Lung (tissue), 12 donors: ENCODE data around the gene CDKAL1. TPM values are rescaled to one million over a fixed set of nuclear protein-coding genes. Genes with fewer than 3 reads are reported as not detected.
A peak's percentile ranks its signal among the peaks of the same experiment; 100 is the strongest.

Source experiments
- ATAC-seq: fragments of 200-7000 bp; cut with Tn5 transposase; one replicate; pipeline ENCODE4 v1.9.1; 2020; ENCODE audit warnings: moderate number of reproducible peaks; ENCODE audit not compliant: insufficient read depth, low FRiP score
- DNase-seq, 3 donors: peaks; one replicate each; pipeline ENCODE4 v3.0.0-alpha.2; 2013 to 2017
- H3K27ac ChIP-seq, 2 donors: one replicate each; pipeline ENCODE4 v1.5.1; 2013; ENCODE audit warnings: mild to moderate bottlenecking in 2 of 2, moderate library complexity in 2 of 2, control low read depth in 1 of 2, inconsistent platforms in 1 of 2, low read depth in 1 of 2, low read length in 1 of 2
- H3K27me3 ChIP-seq, 3 donors: one replicate each; pipeline ENCODE4 v1.5.1; 2013; ENCODE audit warnings: low read length in 2 of 3; ENCODE audit not compliant: control insufficient read depth in 3 of 3, insufficient read depth in 3 of 3
- H3K36me3 ChIP-seq, 4 donors: one replicate each; pipeline ENCODE4 v1.5.1; 2013; ENCODE audit warnings: low read length in 4 of 4, mild to moderate bottlenecking in 1 of 4, moderate library complexity in 1 of 4; ENCODE audit not compliant: control insufficient read depth in 4 of 4, insufficient read depth in 4 of 4
- H3K4me1 ChIP-seq, 5 donors: one replicate each; pipeline ENCODE4 v1.5.1; 2013; ENCODE audit warnings: low read length in 5 of 5, mild to moderate bottlenecking in 2 of 5, moderate library complexity in 1 of 5; ENCODE audit not compliant: control insufficient read depth in 5 of 5, insufficient read depth in 5 of 5
- H3K4me3 ChIP-seq: one replicate; pipeline ENCODE4 v1.5.1; 2013; ENCODE audit warnings: mild to moderate bottlenecking, control low read depth, moderate library complexity
- H3K9ac ChIP-seq, 2 donors: one replicate each; pipeline ENCODE4 v1.5.1; 2013; ENCODE audit warnings: low read length in 2 of 2, control low read depth in 1 of 2; ENCODE audit not compliant: insufficient read depth in 1 of 2
- H3K9me3 ChIP-seq, 4 donors: one replicate each; pipeline ENCODE4 v1.5.1; 2013; ENCODE audit warnings: low read length in 3 of 4, mild to moderate bottlenecking in 1 of 4, moderate library complexity in 1 of 4; ENCODE audit not compliant: control insufficient read depth in 4 of 4, insufficient read depth in 3 of 4
- WGBS, 2 donors: extraction: QIAGEN DNeasy Blood & Tissue Kit; methylation state at CpG; one replicate each; pipeline ENCODE4 v1.1.7; 2013; 5-methylcytosine and 5-hydroxymethylcytosine counted together
- polyA plus RNA-seq, 2 donors: library from polyadenylated mRNA; stranded (reverse); fragments of 200-250 nt; gene quantifications; one replicate each; pipeline ENCODE4 v1.2.1, GENCODE V29; 2013
- total RNA-seq, 2 donors: library from RNA; depleted of rRNA in 1 of 2; stranded (reverse); fragments of >200 nt in 1 of 2; gene quantifications; one replicate each; pipeline ENCODE4 v1.2.1, GENCODE V29; 2014 to 2021
- TF ChIP-seq, protein P1 (sequence below): IDR thresholded peaks from 2 replicates; pipeline ENCODE4 v1.5.1; 2012; ENCODE audit warnings: mild to moderate bottlenecking; ENCODE audit errors: control extremely low read depth, extremely low read depth
- donor health status: control.
- donor health status: control.
- donor health status: Bipolar disorder and iron deficiency.
- donor health status: healthy.
- donor health status: DM: yes; HTN: yes; CAD: no.

CDKAL1 gene
- total and polyA plus RNA-seq, 4 donors = 4.0 to 39.0 (median 10.0) TPM

DNA sequence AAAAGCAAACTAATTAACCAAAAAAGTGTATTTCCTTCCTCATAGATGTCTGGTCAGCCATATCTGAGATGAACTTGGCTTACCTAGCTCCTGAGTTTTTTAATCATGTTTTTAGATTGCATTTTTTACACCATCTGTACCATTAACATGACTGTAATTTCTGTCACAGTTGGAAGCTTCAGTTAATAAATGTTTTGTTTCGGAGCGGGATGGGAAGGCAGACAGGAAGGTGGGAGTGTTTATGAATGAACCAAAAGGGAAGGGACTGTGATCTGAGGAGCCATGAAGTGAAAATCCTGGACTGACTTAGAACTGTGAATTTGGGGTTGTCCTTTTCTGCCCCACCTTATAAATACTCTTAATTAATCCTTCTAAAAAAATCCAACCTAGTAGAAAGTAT is 613.7 kb downstream of the CDKAL1 start:
- no peaks in the 10 kb centered on the region for H3K36me3 ChIP-seq
- H3K9ac ChIP-seq = no peak overlapping the region
- no peak for ATAC-seq
- TF ChIP-seq, protein P1, sequence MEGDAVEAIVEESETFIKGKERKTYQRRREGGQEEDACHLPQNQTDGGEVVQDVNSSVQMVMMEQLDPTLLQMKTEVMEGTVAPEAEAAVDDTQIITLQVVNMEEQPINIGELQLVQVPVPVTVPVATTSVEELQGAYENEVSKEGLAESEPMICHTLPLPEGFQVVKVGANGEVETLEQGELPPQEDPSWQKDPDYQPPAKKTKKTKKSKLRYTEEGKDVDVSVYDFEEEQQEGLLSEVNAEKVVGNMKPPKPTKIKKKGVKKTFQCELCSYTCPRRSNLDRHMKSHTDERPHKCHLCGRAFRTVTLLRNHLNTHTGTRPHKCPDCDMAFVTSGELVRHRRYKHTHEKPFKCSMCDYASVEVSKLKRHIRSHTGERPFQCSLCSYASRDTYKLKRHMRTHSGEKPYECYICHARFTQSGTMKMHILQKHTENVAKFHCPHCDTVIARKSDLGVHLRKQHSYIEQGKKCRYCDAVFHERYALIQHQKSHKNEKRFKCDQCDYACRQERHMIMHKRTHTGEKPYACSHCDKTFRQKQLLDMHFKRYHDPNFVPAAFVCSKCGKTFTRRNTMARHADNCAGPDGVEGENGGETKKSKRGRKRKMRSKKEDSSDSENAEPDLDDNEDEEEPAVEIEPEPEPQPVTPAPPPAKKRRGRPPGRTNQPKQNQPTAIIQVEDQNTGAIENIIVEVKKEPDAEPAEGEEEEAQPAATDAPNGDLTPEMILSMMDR = no peak
- no peak overlapping the region for H3K4me3 ChIP-seq
- H3K4me1 ChIP-seq = peaks cover 0 to 44% (median 0%) of the 10 kb centered on the region in 5 donors
- 72 to 80% methylated on average over 2 of the region's 2 CpGs for WGBS, 2 donors
- no peak for DNase-seq
- no peak overlapping the region for H3K27ac ChIP-seq
- H3K9me3 ChIP-seq = no peaks in the 10 kb centered on the region
- no peaks in the 10 kb centered on the region for H3K27me3 ChIP-seq

DNA sequence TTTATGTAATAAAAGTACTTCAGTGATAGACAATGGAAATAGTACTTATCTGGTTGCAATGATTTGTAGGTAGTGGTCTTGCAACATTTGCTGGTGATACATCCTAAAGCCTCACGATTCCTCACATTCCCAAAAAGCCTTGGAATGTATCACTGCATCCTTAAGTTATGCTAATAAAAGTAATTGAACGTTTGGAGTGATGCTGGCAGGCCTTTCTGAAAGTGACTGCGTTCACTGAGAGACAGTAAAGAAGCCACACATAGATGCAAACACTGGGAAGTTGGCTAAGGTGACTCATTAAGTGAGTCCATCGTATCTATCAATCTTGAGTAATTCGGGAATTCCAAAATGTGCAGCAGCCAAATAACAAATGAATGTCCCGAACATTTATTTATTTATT is 615.2 kb downstream of the CDKAL1 start:
- Histone ChIP-seq H3K27ac (no peak overlapping the region), H3K27me3 (no peaks in the 10 kb centered on the region), H3K9me3 (no peaks in the 10 kb centered on the region), H3K4me1 (peaks cover 0 to 31% (median 0%) of the 10 kb centered on the region in 5 donors), H3K36me3 (no peaks in the 10 kb centered on the region), H3K9ac (no peak overlapping the region), H3K4me3 (no peak overlapping the region)
- DNase-seq (no peak), ATAC-seq (no peak)
- TF ChIP-seq, protein P1 = no peak
- 89 to 90% methylated on average over 6 of the region's 6 CpGs for WGBS, 2 donors

DNA sequence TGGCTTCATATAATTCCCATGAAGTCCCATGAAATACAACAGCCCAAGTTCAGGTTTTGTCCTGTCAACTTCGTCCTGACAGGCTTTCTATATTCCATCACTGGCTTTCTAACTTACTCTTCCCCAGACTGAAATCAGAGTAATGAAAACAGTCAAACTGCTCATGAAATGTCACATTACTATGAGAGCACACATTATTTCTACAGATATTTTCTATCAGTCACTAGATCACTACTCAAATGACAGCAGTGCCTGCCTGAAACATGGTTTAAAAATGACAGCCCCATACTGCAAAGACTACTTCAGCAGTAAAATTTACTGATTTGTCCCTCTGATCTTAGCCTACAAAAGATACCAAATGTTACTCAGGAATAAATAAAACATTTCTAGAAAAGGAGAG is 616.4 kb downstream of the CDKAL1 start:
- H3K4me3 ChIP-seq = no peak overlapping the region
- no peaks in the 10 kb centered on the region for H3K27me3 ChIP-seq
- H3K36me3 ChIP-seq = no peaks in the 10 kb centered on the region
- TF ChIP-seq, protein P1 = no peak
- no peak overlapping the region for H3K9ac ChIP-seq
- DNase-seq = no peak
- no peak for ATAC-seq
- H3K27ac ChIP-seq = no peak overlapping the region
- no peaks in the 10 kb centered on the region for H3K9me3 ChIP-seq
- peaks cover 0 to 26% (median 0%) of the 10 kb centered on the region in 5 donors for H3K4me1 ChIP-seq
- 91 to 93% methylated on average over 1 of the region's 1 CpG for WGBS, 2 donors

DNA sequence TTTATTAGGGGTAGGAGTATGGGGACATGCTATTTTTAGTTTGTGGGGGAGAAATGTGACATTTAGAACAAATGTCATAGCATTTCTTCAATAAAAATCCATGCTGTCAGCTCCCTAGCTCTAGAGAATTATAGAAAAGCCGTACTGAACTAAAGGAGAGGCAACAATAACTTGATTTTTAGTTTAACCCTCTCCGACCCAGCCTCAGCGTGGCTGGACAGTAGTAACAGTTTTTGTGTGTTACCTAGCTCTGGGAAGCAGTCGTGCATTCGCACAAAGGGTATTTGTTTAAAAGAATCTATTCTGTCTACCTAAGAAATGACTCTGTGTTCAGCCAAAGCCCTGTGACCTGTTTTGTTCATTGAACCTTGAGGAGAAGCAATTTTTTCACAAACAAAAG is 616.9 kb downstream of the CDKAL1 start:
- Histone ChIP-seq H3K4me3 (no peak overlapping the region), H3K4me1 (peaks cover 0 to 26% (median 0%) of the 10 kb centered on the region in 5 donors), H3K36me3 (no peaks in the 10 kb centered on the region), H3K27me3 (no peaks in the 10 kb centered on the region), H3K9me3 (no peaks in the 10 kb centered on the region), H3K9ac (no peak overlapping the region), H3K27ac (no peak overlapping the region)
- TF ChIP-seq, protein P1 = no peak
- DNase-seq (peak in 2 of 3 donors; percentile 53 to 55), ATAC-seq (no peak)
- 86 to 87% methylated on average over 5 of the region's 5 CpGs for WGBS, 2 donors
